Measurements from ENCODE around the gene FOXP1.

GRCh38 chr3:71451812-71452211 is 131.7 kb downstream of the FOXP1 start:
- TF ChIP-seq TCF15 (CRISPR knock-in tag; IDR thresholded peaks at IDR 0.05) (no peak), JUND (IDR thresholded peaks at IDR 0.05; ENCODE audit: borderline replicate concordance, low read depth, low read length) (no peak), JUND (tag; IDR thresholded peaks at IDR 0.05; ENCODE audit: borderline replicate concordance, low read depth, low read length) (no peak), ETV5 (CRISPR knock-in tag; IDR thresholded peaks at IDR 0.05; ENCODE audit: low read depth) (no peak), SIN3A (IDR thresholded peaks at IDR 0.05; ENCODE audit: borderline replicate concordance in 2 of 2, control insufficient read depth in 1 of 2, low read depth in 2 of 2, low read length in 2 of 2) (no peak), KAT8 (IDR thresholded peaks at IDR 0.05; ENCODE audit: low read depth) (no peak)
